ENCODE measurements around the gene FGFBP2.
"Not testable (repeated sequence)": the region's sequence is repeated elsewhere in the genome, so short reads cannot be mapped to it uniquely, and the experiment has no call there.

The FGFBP2 gene

DNA sequence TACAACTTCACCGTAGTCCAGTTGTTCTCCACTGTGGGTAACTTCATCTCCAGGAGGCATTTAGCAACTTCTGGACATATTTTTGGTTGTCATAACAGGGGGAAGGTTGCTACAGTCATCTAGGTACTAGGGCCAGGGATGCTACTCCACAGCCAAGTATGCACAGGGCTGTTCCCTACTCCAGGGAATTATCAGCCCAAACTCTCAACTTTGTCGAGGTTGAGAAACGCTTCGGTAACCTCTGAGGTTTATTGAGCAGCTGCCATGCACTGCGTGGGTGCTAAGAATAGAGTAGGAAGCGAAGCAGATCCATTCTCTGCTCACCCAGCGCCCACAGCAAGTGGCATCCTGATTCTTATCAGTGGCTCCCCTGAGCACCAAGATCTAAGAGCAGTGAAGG lies 32.7 kb downstream of the FGFBP2 start:
- H3K4me1 Mint-ChIP-seq: no peaks in the 10 kb centered on the region
- H3K36me3 Mint-ChIP-seq: no peaks in the 10 kb centered on the region
- H3K9me3 Mint-ChIP-seq: no peaks in the 10 kb centered on the region
- H3K27me3 Mint-ChIP-seq: peaks cover 30% of the 10 kb centered on the region
- no peak for DNase-seq
- no peak overlapping the region for H3K4me3 Mint-ChIP-seq
- CTCF ChIA-PET: interaction anchor here (0.9 kb wide), 1 partner anchor 9 kb away, joined by 3 read pairs; no protein-coding TSS in a partner anchor
- H3K27ac Mint-ChIP-seq: no peak overlapping the region

DNA sequence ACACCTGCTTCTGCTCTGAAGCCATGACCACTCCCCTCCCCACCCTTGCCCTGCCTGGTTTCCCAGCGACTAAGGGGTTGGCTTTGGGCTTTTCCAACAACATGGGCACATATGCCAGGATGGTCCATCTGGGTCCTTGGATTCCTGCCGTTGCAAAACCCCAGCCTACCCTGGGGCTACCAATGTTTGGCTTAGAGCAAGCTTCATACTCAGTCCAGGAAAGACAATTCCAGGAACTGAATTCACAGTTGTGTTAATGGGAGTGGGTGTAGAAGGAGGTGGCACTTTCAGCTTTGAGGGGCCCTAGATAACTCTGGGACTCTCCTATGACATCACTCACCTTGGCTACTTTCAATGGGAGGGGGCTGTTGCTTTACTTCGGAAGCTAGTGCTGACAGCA lies 33.4 kb downstream of the FGFBP2 start:
- H3K4me1 Mint-ChIP-seq: no peaks in the 10 kb centered on the region
- H3K9me3 Mint-ChIP-seq: no peaks in the 10 kb centered on the region
- no peak overlapping the region for H3K27ac Mint-ChIP-seq
- peaks cover 26% of the 10 kb centered on the region for H3K27me3 Mint-ChIP-seq
- H3K4me3 Mint-ChIP-seq: no peak overlapping the region
- CTCF ChIA-PET: no interaction called here
- no peak for DNase-seq
- H3K36me3 Mint-ChIP-seq: no peaks in the 10 kb centered on the region

DNA sequence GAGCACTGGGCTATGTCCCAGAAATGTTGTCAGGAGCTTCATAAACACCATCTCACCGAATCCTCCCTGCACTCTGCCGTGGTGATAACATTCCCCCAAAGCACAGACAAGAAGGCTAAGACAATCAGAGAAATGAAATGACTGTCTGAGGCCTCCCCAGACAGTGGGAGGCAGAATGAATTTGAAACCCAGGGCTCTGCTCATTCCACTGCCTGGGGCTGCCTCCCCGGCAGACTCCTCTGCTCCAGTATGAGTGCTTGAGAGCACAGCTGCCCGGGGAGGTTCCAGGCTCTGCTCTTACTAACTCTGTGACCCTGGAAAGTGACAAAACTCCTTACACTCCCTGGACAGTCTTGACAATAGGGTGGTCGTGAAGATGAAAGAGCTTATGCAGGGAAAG lies 34.1 kb downstream of the FGFBP2 start:
- no peak overlapping the region for H3K4me3 Mint-ChIP-seq
- CTCF ChIA-PET: no interaction called here
- H3K27me3 Mint-ChIP-seq: peaks cover 26% of the 10 kb centered on the region
- H3K36me3 Mint-ChIP-seq: no peaks in the 10 kb centered on the region
- no peak overlapping the region for H3K27ac Mint-ChIP-seq
- H3K4me1 Mint-ChIP-seq: no peaks in the 10 kb centered on the region
- H3K9me3 Mint-ChIP-seq: no peaks in the 10 kb centered on the region
- DNase-seq: no peak

- no peak for DNase-seq
Measured at GRCh38 chr4:15926486-15926885, 36.5 kb downstream of the FGFBP2 start.

DNA sequence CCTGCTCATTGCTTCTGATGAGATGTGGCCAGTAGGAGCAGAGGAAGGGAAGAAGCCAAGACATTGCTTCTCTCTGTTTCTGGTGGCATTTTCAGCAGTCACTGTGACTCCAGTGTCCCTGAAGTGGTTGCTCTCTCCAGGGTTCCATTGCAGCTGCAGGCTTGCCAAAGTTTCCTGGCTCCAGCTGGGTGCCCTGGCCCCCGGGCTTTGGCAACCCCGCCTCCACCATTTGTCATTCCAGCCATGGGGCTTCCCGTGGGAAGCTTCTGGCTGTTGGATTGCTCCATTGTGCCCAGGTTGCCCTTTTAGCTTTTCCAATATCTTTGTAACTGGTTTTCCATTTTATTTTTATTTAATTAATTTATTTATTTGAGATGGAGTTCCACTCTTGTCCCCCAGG lies 37.1 kb downstream of the FGFBP2 start:
- H3K36me3 Mint-ChIP-seq: no peaks in the 10 kb centered on the region
- no peaks in the 10 kb centered on the region for H3K4me1 Mint-ChIP-seq
- H3K27me3 Mint-ChIP-seq: peaks cover 37% of the 10 kb centered on the region
- H3K4me3 Mint-ChIP-seq: no peak overlapping the region
- no peak overlapping the region for H3K27ac Mint-ChIP-seq
- DNase-seq: no peak
- CTCF ChIA-PET: interaction anchor here (1.8 kb wide), 1 partner anchor 44 kb away, joined by 7 read pairs; no protein-coding TSS in a partner anchor
- no peaks in the 10 kb centered on the region for H3K9me3 Mint-ChIP-seq

More at GRCh38 chr4:15926486-15926885, 36.5 kb downstream of the FGFBP2 start:
- Mint-ChIP-seq H3K4me1 (no peaks in the 10 kb centered on the region), H3K27ac (no peak overlapping the region), H3K4me3 (no peak overlapping the region), H3K9me3 (no peaks in the 10 kb centered on the region), H3K36me3 (no peaks in the 10 kb centered on the region), H3K27me3 (peaks cover 35% of the 10 kb centered on the region)
- CTCF ChIA-PET: interaction anchor here (1.8 kb wide), 1 partner anchor 44 kb away, joined by 7 read pairs; no protein-coding TSS in a partner anchor

- Mint-ChIP-seq H3K9me3 (no peaks in the 10 kb centered on the region), H3K36me3 (no peaks in the 10 kb centered on the region), H3K27me3 (peaks cover 32% of the 10 kb centered on the region), H3K4me1 (no peaks in the 10 kb centered on the region), H3K4me3 (no peak overlapping the region), H3K27ac (no peak overlapping the region)
- CTCF ChIA-PET: interaction anchor here (1.3 kb wide), 1 partner anchor 39 kb away, joined by 3 read pairs; no protein-coding TSS in a partner anchor
- DNase-seq: no peak
Measured at GRCh38 chr4:15921592-15921932, 41.4 kb downstream of the FGFBP2 start.

GRCh38 chr4:15920723-15921591 lies 42.0 kb downstream of the FGFBP2 start:
- Mint-ChIP-seq H3K4me1 (no peaks in the 10 kb centered on the region), H3K27me3 (peaks cover 32% of the 10 kb centered on the region), H3K36me3 (no peaks in the 10 kb centered on the region), H3K4me3 (no peak overlapping the region), H3K27ac (no peak overlapping the region), H3K9me3 (peaks cover 1% of the 10 kb centered on the region)
- CTCF ChIA-PET: interaction anchor here (1.3 kb wide), 1 partner anchor 38 kb away, joined by 3 read pairs; no protein-coding TSS in a partner anchor
- no peak for DNase-seq

DNA sequence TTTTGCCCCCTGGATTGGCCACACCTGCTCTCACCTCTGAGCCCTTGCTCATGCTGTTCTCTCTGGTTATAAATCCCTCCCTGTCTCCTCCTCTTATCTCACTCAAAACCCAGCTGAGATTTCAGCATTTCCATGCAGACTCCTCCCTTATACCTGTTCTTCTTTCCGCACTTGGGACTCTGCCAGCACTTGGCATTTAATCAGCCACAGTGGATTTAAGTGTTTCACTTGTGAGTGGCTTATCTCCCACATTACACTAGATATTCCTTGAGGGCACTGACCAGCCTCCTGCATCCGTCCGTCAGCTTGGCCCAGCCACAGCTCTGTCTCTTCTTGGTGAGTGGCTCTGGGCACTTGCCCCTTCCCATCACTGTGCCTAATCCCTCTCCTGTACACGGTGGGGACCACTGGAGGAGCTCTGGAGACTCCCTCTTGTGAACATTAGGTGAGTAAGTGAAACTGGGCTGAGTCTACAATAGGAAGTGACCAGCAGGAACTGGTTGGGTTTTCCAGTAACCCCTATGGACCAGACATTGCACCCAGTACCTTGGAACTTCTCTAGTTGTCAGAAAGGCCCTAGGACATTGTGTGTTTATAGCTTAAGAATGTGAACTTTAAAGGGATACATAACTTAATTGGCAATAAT lies 44.4 kb downstream of the FGFBP2 start:
- DNase-seq: no peak
- CTCF ChIA-PET: no interaction called here
- Mint-ChIP-seq H3K9me3 (peaks cover 4% of the 10 kb centered on the region), H3K27me3 (peaks cover 31% of the 10 kb centered on the region), H3K27ac (no peak overlapping the region), H3K36me3 (no peaks in the 10 kb centered on the region), H3K4me3 (no peak overlapping the region), H3K4me1 (no peaks in the 10 kb centered on the region)

- Mint-ChIP-seq H3K4me1 (no peaks in the 10 kb centered on the region), H3K36me3 (no peaks in the 10 kb centered on the region), H3K27me3 (peaks cover 30% of the 10 kb centered on the region), H3K4me3 (no peak overlapping the region), H3K27ac (no peak overlapping the region), H3K9me3 (peaks cover 4% of the 10 kb centered on the region)
- CTCF ChIA-PET: no interaction called here
- DNase-seq: no peak
Measured at GRCh38 chr4:15917297-15917696, 45.7 kb downstream of the FGFBP2 start.

GRCh38 chr4:15916358-15916757 lies 46.6 kb downstream of the FGFBP2 start:
- DNase-seq, H3K27ac Mint-ChIP-seq, H3K9me3 Mint-ChIP-seq, CTCF ChIA-PET, H3K4me1 Mint-ChIP-seq, H3K36me3 Mint-ChIP-seq, H3K4me3 Mint-ChIP-seq: not testable (repeated sequence)
- H3K27me3 Mint-ChIP-seq: peaks cover 23% of the 10 kb centered on the region

DNA sequence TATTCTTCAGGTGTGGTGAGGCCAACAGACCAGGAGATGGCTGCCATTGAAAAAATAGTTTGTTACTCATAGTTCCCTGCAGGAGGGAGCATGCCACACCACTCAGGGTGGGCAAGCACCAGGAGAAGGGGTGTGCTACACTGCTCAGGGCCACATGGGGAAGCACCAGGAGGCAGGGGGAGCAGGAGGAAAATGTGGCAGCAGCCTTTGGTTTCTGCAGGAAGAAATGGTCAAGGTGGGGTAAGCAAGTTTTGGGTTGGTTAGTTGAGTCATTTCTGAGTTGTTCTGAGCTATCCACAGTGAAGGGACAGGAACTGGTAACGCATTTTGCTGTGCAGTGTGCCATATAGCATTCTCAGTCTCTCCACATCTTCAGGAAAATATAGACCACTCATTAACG lies 48.2 kb downstream of the FGFBP2 start:
- peaks cover 4% of the 10 kb centered on the region for H3K9me3 Mint-ChIP-seq
- no peak for DNase-seq
- H3K4me3 Mint-ChIP-seq: no peak overlapping the region
- no peaks in the 10 kb centered on the region for H3K36me3 Mint-ChIP-seq
- peaks cover 14% of the 10 kb centered on the region for H3K27me3 Mint-ChIP-seq
- no peaks in the 10 kb centered on the region for H3K4me1 Mint-ChIP-seq
- no peak overlapping the region for H3K27ac Mint-ChIP-seq
- CTCF ChIA-PET: no interaction called here

DNA sequence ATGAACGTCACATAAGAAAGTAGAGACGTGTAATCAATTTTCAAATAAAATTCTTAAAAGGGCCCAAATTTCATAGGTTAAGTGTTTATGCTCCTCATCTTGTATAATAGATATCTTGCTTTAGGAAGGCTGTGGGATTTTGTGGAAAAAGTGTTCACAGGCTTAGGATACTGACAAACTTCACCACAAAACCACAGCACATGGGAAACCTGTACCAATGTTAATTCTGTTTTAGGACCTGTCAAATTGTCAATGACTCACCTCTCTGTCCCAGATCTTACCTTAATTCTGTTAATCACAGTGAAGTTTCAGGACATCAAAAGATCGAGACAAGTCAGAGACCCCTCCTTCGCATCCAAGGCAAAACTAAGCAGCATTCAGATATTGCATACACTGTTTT lies 48.7 kb downstream of the FGFBP2 start:
- Mint-ChIP-seq H3K4me1 (no peaks in the 10 kb centered on the region), H3K36me3 (no peaks in the 10 kb centered on the region), H3K27me3 (peaks cover 13% of the 10 kb centered on the region), H3K27ac (no peak overlapping the region), H3K9me3 (peaks cover 4% of the 10 kb centered on the region), H3K4me3 (no peak overlapping the region)
- DNase-seq: no peak
- CTCF ChIA-PET: interaction anchor here (1.3 kb wide), 1 partner anchor 31 kb away, joined by 5 read pairs; no protein-coding TSS in a partner anchor

- Mint-ChIP-seq H3K27ac (no peak overlapping the region), H3K4me1 (no peaks in the 10 kb centered on the region), H3K9me3 (peaks cover 4% of the 10 kb centered on the region), H3K36me3 (no peaks in the 10 kb centered on the region), H3K27me3 (peaks cover 17% of the 10 kb centered on the region), H3K4me3 (no peak overlapping the region)
- CTCF ChIA-PET: interaction anchor here (0.9 to 1.3 kb wide), 2 partner anchors 31 to 43 kb away, joined by 3 to 5 read pairs; no protein-coding TSS in a partner anchor
- DNase-seq: no peak
Measured at GRCh38 chr4:15913631-15913970, 49.4 kb downstream of the FGFBP2 start.

DNA sequence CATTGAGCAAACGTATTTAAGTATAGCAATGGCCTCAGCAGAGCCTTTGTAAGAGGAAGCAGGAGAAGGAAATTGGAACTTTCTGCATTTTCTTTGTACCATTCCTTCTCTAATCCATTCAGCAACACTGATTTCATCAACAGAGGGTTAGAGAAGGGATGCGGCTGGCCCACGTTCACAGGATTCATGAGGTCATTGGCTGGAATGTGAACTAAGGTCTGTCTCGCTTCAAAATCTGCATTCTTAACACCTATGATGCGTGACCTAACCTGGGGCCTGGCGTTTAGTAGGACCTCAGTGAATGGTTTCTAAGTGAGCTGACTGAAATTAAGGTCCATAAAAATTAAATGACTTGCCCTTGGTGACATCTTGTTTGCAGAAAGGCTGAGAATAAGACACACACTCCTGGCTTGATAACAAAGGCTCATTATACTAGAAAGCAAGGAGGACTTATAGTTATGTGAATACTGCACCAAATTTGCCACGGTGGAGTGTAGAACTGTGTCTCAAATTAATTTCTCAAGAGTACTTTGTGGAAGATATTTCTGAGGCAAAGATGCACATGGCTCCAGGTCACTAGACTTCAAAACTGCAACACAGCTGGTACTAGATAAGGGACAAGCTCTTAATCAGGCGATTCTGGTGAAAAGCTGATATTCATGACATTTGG lies 49.9 kb downstream of the FGFBP2 start:
- Mint-ChIP-seq H3K27ac (no peak overlapping the region), H3K9me3 (peaks cover 4% of the 10 kb centered on the region), H3K27me3 (peaks cover 21% of the 10 kb centered on the region), H3K4me3 (no peak overlapping the region), H3K4me1 (no peaks in the 10 kb centered on the region), H3K36me3 (no peaks in the 10 kb centered on the region)
- CTCF ChIA-PET: interaction anchor here (0.9 to 1.3 kb wide), 2 partner anchors 30 to 43 kb away, joined by 3 to 5 read pairs; no protein-coding TSS in a partner anchor
- no peak for DNase-seq
